HepG2 (cell line): ENCODE results near the gene TUBG1. TPM values are rescaled to one million over a fixed set of nuclear protein-coding genes. Genes with fewer than 3 reads are reported as not detected.

Source experiments
- AHR ChIP-seq: IDR thresholded peaks from 2 replicates; pipeline ENCODE4 v1.6.1; 2018; ENCODE audit warnings: missing genetic modification reagents, missing compliant biosample characterization
- ATF7-NPFF ChIP-seq: sonication (generic); formaldehyde crosslinking; IDR thresholded peaks from 2 replicates; pipeline ENCODE4 v1.8.1; 2023; ENCODE audit warnings: mild to moderate bottlenecking, low read depth, missing genetic modification reagents, moderate library complexity
- GATA4 ChIP-seq: sonication (generic); IDR thresholded peaks from 2 replicates; pipeline ENCODE4 v1.6.1; 2016; ENCODE audit warnings: antibody characterized with exemption, low read depth, borderline replicate concordance
- HMG20A ChIP-seq: IDR thresholded peaks from 2 replicates; pipeline ENCODE4 v1.6.1; 2016; ENCODE audit warnings: borderline replicate concordance
- PHF8 ChIP-seq: sonication (generic); formaldehyde crosslinking; IDR thresholded peaks from 2 replicates; pipeline ENCODE4 v1.5.0; 2020; ENCODE audit warnings: missing genetic modification reagents
- RBAK ChIP-seq: sonication (generic); formaldehyde crosslinking; IDR thresholded peaks from 2 replicates; pipeline ENCODE4 v1.5.1; 2020; ENCODE audit warnings: mild to moderate bottlenecking, missing genetic modification reagents
- RBFOX2 ChIP-seq: fragments of 200-400 bp; formaldehyde crosslinking; IDR thresholded peaks from 2 replicates; pipeline ENCODE4 v1.6.1; 2017; ENCODE audit warnings: low read depth, mild to moderate bottlenecking, low read length
- SALL1 ChIP-seq: sonication (generic); formaldehyde crosslinking; IDR thresholded peaks from 2 replicates; pipeline ENCODE4 v1.8.0; 2022; ENCODE audit warnings: mild to moderate bottlenecking, missing genetic modification reagents
- SKIL ChIP-seq: sonication (generic); formaldehyde crosslinking; IDR thresholded peaks from 2 replicates; pipeline ENCODE4 v1.8.0; 2022; ENCODE audit warnings: missing genetic modification reagents, mild to moderate bottlenecking, moderate library complexity, borderline replicate concordance
- SPEN ChIP-seq: sonication (generic); formaldehyde crosslinking; IDR thresholded peaks from 2 replicates; pipeline ENCODE4 v1.5.1; 2020; ENCODE audit warnings: low read depth, mild to moderate bottlenecking, missing genetic modification reagents
- ZBTB40 ChIP-seq, 2 experiments: fragments of 450-650 bp in 1 of 2; sonication (generic) in 1 of 2; formaldehyde crosslinking in 1 of 2; IDR thresholded peaks; 2 replicates each; pipeline versions ENCODE4 v1.6.1 to v1.8.0; 2016 to 2022; ENCODE audit warnings: antibody characterized with exemption in 1 of 2, mild to moderate bottlenecking in 1 of 2, missing genetic modification reagents in 1 of 2
- ZBTB8A ChIP-seq: sonication (generic); formaldehyde crosslinking; IDR thresholded peaks from 2 replicates; pipeline ENCODE4 v1.4.0; 2020; ENCODE audit warnings: mild to moderate bottlenecking, low read depth, missing genetic modification reagents, borderline replicate concordance
- ZNF143 ChIP-seq: sonication (generic); formaldehyde crosslinking; IDR thresholded peaks from 2 replicates; pipeline ENCODE4 v1.4.0; 2020; ENCODE audit warnings: missing genetic modification reagents
- ZNF160 ChIP-seq: sonication (generic); formaldehyde crosslinking; IDR thresholded peaks from 2 replicates; pipeline ENCODE4 v1.8.0; 2022; ENCODE audit warnings: mild to moderate bottlenecking, inconsistent platforms, missing genetic modification reagents
- ZNF230 ChIP-seq: sonication (generic); formaldehyde crosslinking; IDR thresholded peaks from 2 replicates; pipeline ENCODE4 v1.4.0; 2020; ENCODE audit warnings: mild to moderate bottlenecking, missing genetic modification reagents
- ZNF30 ChIP-seq: sonication (generic); formaldehyde crosslinking; IDR thresholded peaks from 2 replicates; pipeline ENCODE4 v1.5.0; 2020; ENCODE audit warnings: mild to moderate bottlenecking, missing genetic modification reagents
- ZNF615 ChIP-seq: sonication (generic); formaldehyde crosslinking; IDR thresholded peaks from 2 replicates; pipeline ENCODE4 v1.5.0; 2020; ENCODE audit warnings: mild to moderate bottlenecking, missing genetic modification reagents, borderline replicate concordance
- ZNF629 ChIP-seq: sonication (generic); formaldehyde crosslinking; conservative IDR thresholded peaks from 2 replicates; pipeline ENCODE4 v1.5.0; 2020; ENCODE audit warnings: missing genetic modification reagents
- polyA plus RNA-seq, 8 experiments: library from polyadenylated mRNA; depleted of rRNA in 3 of 8; stranded (reverse) in 7 of 8; unstranded in 1 of 8; fragments of >200 nt; fragmentation: Illumina TruSeq in 4 of 8; extraction: Trizol in 4 of 8; gene quantifications; 2 replicates each; pipeline versions ENCODE4 v1.2.1 to v1.2.3, GENCODE V29; 2011 to 2016; ENCODE audit warnings: low read depth in 4 of 8, missing spikeins in 1 of 8, mixed read lengths in 1 of 8; ENCODE audit not compliant: insufficient read depth in 1 of 8
- total RNA-seq, 5 experiments: library from RNA; depleted of rRNA; stranded (reverse); fragments of >200 nt; fragmentation: Illumina TruSeq; extraction: Trizol; gene quantifications; 2 replicates each; pipeline ENCODE4 v1.2.3, GENCODE V29; 2016; ENCODE audit warnings: low read depth in 1 of 5

TUBG1 gene
- total and polyA plus RNA-seq, 2 of the 13 experiments (the other 11 are each of a cell fraction or from before 2014, with no cell fraction given), result 74.1 to 137 TPM

GRCh38 chr17:42566883-42567573, 42.5 kb upstream of the TUBG1 start, which contains the start of gene MLX (continued):
- TF ChIP-seq ZBTB40 (IDR thresholded peaks at IDR 0.05) (no peak), ZBTB40 (CRISPR knock-in tag; IDR thresholded peaks at IDR 0.05) (peak; percentile 82), SKIL (no peak; the same call in none of the 2 replicates), ATF7-NPFF (peak; percentile 92), ZNF30 (peak; percentile 20; the same call in 1 of the 2 replicates), ZNF615 (CRISPR knock-in tag) (peak; percentile 89; the same call in 1 of the 2 replicates), GATA4 (no peak), PHF8 (peak; percentile 75; the same call in 1 of the 2 replicates), SPEN (CRISPR knock-in tag) (peak; percentile 79), HMG20A (CRISPR knock-in tag) (no peak), RBAK (peak; percentile 1; the same call in 1 of the 2 replicates), ZNF629 (no peak; the same call in 1 of the 2 replicates), AHR (CRISPR knock-in tag) (no peak), SALL1 (peak; percentile 91), ZNF160 (CRISPR knock-in tag) (no peak; the same call in 1 of the 2 replicates), ZNF230 (CRISPR knock-in tag) (peak; percentile 98; the same call in 1 of the 2 replicates), RBFOX2 (peak; percentile 99), ZBTB8A (CRISPR knock-in tag) (peak; percentile 94), ZNF143 (CRISPR knock-in tag) (peak; percentile 65)
